Measurements from ENCODE around the gene SMARCB1.

Gene SMARCB1

GRCh38 chr22:23823331-23823791 is 36.6 kb downstream of the SMARCB1 start:
- peaks cover 2% of the 10 kb centered on the region for H3K36me3 ChIP-seq (ENCODE audit: low read length)
- H3K9me3 ChIP-seq (ENCODE audit: insufficient read depth, low read length) = no peaks in the 10 kb centered on the region
- H3K4me3 ChIP-seq (ENCODE audit: insufficient read depth, low read length, poor library complexity, severe bottlenecking) = no peak overlapping the region
- H3F3A ChIP-seq (ENCODE audit: insufficient read depth) = 0 out of 2 replicates have a peak, but pooled peaks cover 2% of the 10 kb centered on the region
- H3K79me2 ChIP-seq (ENCODE audit: insufficient read depth, low read length) = peaks cover 24% of the 10 kb centered on the region
- no peak overlapping the region for H3K4me2 ChIP-seq (ENCODE audit: low read depth, low read length, poor library complexity, severe bottlenecking)
- no peak overlapping the region for H2AFZ ChIP-seq (ENCODE audit: low read depth, low read length, severe bottlenecking)
- H3K9me2 ChIP-seq (replicated peaks; ENCODE audit: insufficient read depth, low read length) = no peaks in the 10 kb centered on the region
- no peak overlapping the region for H3K27ac ChIP-seq (ENCODE audit: low read depth, low read length)
- H3K9ac ChIP-seq (ENCODE audit: low read length) = no peak overlapping the region
- no peaks in the 10 kb centered on the region for H4K20me1 ChIP-seq (ENCODE audit: low read depth, low read length)
- H3K27me3 ChIP-seq (ENCODE audit: low read length) = no peaks in the 10 kb centered on the region
- TF ChIP-seq EZH2phosphoT487 (conservative IDR thresholded peaks at IDR 0.05; ENCODE audit: low read length) (no peak), CTCF (IDR thresholded peaks at IDR 0.05; ENCODE audit: insufficient read depth, low read length, poor library complexity, severe bottlenecking) (no peak)

GRCh38 chr22:23824476-23825245 is 37.9 kb downstream of the SMARCB1 start:
- Histone ChIP-seq H2AFZ (ENCODE audit: low read depth, low read length, severe bottlenecking) (no peak overlapping the region), H3K27me3 (ENCODE audit: low read length) (no peaks in the 10 kb centered on the region), H3K79me2 (ENCODE audit: insufficient read depth, low read length) (peaks cover 29% of the 10 kb centered on the region), H3F3A (ENCODE audit: insufficient read depth) (0 out of 2 replicates have a peak, but pooled peaks cover 2% of the 10 kb centered on the region), H3K36me3 (ENCODE audit: low read length) (peaks cover under 1% of the 10 kb centered on the region; the same call in 1 of the 2 replicates), H3K9me2 (replicated peaks; ENCODE audit: insufficient read depth, low read length) (no peaks in the 10 kb centered on the region), H3K9me3 (ENCODE audit: insufficient read depth, low read length) (no peaks in the 10 kb centered on the region), H3K4me3 (ENCODE audit: insufficient read depth, low read length, poor library complexity, severe bottlenecking) (no peak overlapping the region), H4K20me1 (ENCODE audit: low read depth, low read length) (peaks cover under 1% of the 10 kb centered on the region; the same call in 1 of the 2 replicates), H3K4me2 (ENCODE audit: low read depth, low read length, poor library complexity, severe bottlenecking) (no peak overlapping the region), H3K27ac (ENCODE audit: low read depth, low read length) (no peak overlapping the region), H3K9ac (ENCODE audit: low read length) (no peak overlapping the region)
- TF ChIP-seq EZH2phosphoT487 (conservative IDR thresholded peaks at IDR 0.05; ENCODE audit: low read length) = no peak
- TF ChIP-seq CTCF (IDR thresholded peaks at IDR 0.05; ENCODE audit: insufficient read depth, low read length, poor library complexity, severe bottlenecking) = no peak

- Histone ChIP-seq H3F3A (ENCODE audit: insufficient read depth) (0 out of 2 replicates have a peak, but pooled peaks cover 9% of the 10 kb centered on the region), H3K4me3 (ENCODE audit: insufficient read depth, low read length, poor library complexity, severe bottlenecking) (no peak overlapping the region), H3K36me3 (ENCODE audit: low read length) (peaks cover 3% of the 10 kb centered on the region; the same call in 1 of the 2 replicates), H3K4me2 (ENCODE audit: low read depth, low read length, poor library complexity, severe bottlenecking) (no peak overlapping the region), H4K20me1 (ENCODE audit: low read depth, low read length) (peaks cover 6% of the 10 kb centered on the region; the same call in 1 of the 2 replicates), H3K9ac (ENCODE audit: low read length) (no peak overlapping the region), H3K27ac (ENCODE audit: low read depth, low read length) (no peak overlapping the region; the same call in 1 of the 2 replicates), H3K27me3 (ENCODE audit: low read length) (no peaks in the 10 kb centered on the region), H2AFZ (ENCODE audit: low read depth, low read length, severe bottlenecking) (no peak overlapping the region), H3K9me2 (replicated peaks; ENCODE audit: insufficient read depth, low read length) (no peaks in the 10 kb centered on the region), H3K9me3 (ENCODE audit: insufficient read depth, low read length) (no peaks in the 10 kb centered on the region), H3K79me2 (ENCODE audit: insufficient read depth, low read length) (peaks cover 34% of the 10 kb centered on the region)
- TF ChIP-seq EZH2phosphoT487 (conservative IDR thresholded peaks at IDR 0.05; ENCODE audit: low read length) (no peak), CTCF (IDR thresholded peaks at IDR 0.05; ENCODE audit: insufficient read depth, low read length, poor library complexity, severe bottlenecking) (no peak)
These were observed 38.6 kb downstream of the SMARCB1 start for GRCh38 chr22:23825246-23825905.

All from SU-DHL-6 (cell line).